ENCODE measurements around the gene BMP8B.

BMP8B gene

GRCh38 chr1:39717809-39718208, 70.9 kb downstream of the BMP8B start:
- no peak for DNase-seq

- no peak for DNase-seq
Observed at GRCh38 chr1:39713557-39713956, 75.1 kb downstream of the BMP8B start.

GRCh38 chr1:39711966-39712340, 76.7 kb downstream of the BMP8B start:
- no peak for DNase-seq

- no peak for DNase-seq
Observed at GRCh38 chr1:39711104-39711965, 77.3 kb downstream of the BMP8B start.

- DNase-seq = no peak
Observed at GRCh38 chr1:39707506-39707905, 81.2 kb downstream of the BMP8B start.

Data from cerebellar nuclear complex (tissue), 1 donor.